ENCODE data around the gene HSD17B14. TPM values are rescaled to one million over a fixed set of nuclear protein-coding genes. Genes with fewer than 3 reads are reported as not detected.

HSD17B14 gene
- total and polyA plus RNA-seq, 2 donors (not counting 1 experiment from before 2014, with no cell fraction given): 4.5 to 11.1 TPM

DNA sequence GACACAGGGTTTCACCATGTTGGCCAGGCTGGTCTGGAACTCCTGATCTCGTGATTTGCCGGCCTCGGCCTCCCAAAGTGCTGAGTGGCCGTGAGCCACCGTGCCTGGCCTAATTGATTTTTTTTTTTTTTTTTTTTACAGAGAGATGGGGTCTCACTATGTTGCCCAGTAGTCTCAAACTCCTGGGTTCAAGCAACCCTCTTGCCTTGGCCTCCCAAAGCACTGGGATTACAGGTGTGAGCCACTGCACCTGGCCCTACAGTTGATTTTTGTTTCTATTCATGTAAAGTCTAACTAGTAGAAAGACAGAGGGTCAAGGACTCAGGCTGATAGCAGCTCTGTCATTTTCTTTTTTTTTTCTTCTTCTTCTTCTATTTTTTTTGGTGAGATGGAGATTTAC, 59.2 kb downstream of the HSD17B14 start:
- Histone ChIP-seq H3K27ac (ENCODE audit: insufficient read depth, low read length) (no peak overlapping the region), H3K9me3 (ENCODE audit: control insufficient read depth, insufficient read depth, low read depth, low read length) (no peaks in the 10 kb centered on the region), H3K27me3 (ENCODE audit: control insufficient read depth, insufficient read depth, low read length) (no peaks in the 10 kb centered on the region), H3K4me1 (ENCODE audit: control insufficient read depth, extremely low read depth, insufficient read depth, low read length) (peaks cover 7% of the 10 kb centered on the region), H3K4me2 (ENCODE audit: extremely low read depth, insufficient read depth, low read length) (no peak overlapping the region), H3K4me3 (replicated peaks in 1 of 4; ENCODE audit: control extremely low read depth in 1 of 4, insufficient read depth in 1 of 4, low read depth in 3 of 4, low read length in 4 of 4) (no peak overlapping the region), H3K9ac (ENCODE audit: insufficient read depth, low read length) (no peak overlapping the region), H3K36me3 (ENCODE audit: control insufficient read depth, insufficient read depth, low read length) (no peaks in the 10 kb centered on the region), H4K20me1 (ENCODE audit: control insufficient read depth, extremely low read depth, insufficient read depth, low read length) (no peaks in the 10 kb centered on the region), H2AFZ (ENCODE audit: low read length) (no peak overlapping the region), H3K79me2 (ENCODE audit: control insufficient read depth, insufficient read depth, low read length) (no peaks in the 10 kb centered on the region)
- TF ChIP-seq, protein P1, sequence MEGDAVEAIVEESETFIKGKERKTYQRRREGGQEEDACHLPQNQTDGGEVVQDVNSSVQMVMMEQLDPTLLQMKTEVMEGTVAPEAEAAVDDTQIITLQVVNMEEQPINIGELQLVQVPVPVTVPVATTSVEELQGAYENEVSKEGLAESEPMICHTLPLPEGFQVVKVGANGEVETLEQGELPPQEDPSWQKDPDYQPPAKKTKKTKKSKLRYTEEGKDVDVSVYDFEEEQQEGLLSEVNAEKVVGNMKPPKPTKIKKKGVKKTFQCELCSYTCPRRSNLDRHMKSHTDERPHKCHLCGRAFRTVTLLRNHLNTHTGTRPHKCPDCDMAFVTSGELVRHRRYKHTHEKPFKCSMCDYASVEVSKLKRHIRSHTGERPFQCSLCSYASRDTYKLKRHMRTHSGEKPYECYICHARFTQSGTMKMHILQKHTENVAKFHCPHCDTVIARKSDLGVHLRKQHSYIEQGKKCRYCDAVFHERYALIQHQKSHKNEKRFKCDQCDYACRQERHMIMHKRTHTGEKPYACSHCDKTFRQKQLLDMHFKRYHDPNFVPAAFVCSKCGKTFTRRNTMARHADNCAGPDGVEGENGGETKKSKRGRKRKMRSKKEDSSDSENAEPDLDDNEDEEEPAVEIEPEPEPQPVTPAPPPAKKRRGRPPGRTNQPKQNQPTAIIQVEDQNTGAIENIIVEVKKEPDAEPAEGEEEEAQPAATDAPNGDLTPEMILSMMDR (conservative IDR thresholded peaks at IDR 0.05 in 1 of 2, IDR thresholded peaks at IDR 0.05 in 1 of 2; ENCODE audit: low read depth in 1 of 2, low read length in 2 of 2): no peak
- TF ChIP-seq EZH2 (IDR thresholded peaks at IDR 0.05; ENCODE audit: low read length, missing control alignments): no peak
- no peak for DNase-seq (ENCODE audit: low read depth in 2 of 2)

DNA sequence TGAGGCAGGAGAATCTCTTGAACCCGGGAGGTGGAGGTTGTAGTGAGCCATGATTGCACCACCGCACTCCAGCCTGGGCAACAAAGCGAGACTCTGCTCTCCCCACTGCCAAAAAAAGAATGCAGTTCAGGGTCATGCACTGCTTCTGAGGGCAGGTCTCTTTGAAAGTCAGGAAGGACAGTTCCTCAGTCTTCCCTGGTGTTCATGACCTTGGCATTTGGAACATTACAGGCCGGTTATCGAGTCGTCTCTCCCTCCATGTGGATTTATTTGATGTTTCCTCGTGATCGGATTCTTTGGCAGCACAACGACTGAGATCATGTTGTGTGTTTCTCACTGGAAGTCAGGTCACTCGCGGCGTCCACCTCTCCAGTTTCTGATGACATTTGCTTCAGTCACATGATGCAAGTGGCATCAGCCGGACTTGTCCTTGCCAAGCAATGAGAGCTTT, 63.8 kb downstream of the HSD17B14 start:
- peaks cover 2% of the 10 kb centered on the region for H3K27me3 ChIP-seq (ENCODE audit: control insufficient read depth, insufficient read depth, low read length)
- TF ChIP-seq, protein P1 (conservative IDR thresholded peaks at IDR 0.05 in 1 of 2, IDR thresholded peaks at IDR 0.05 in 1 of 2; ENCODE audit: low read depth in 1 of 2, low read length in 2 of 2): no peak
- no peak for TF ChIP-seq EZH2 (IDR thresholded peaks at IDR 0.05; ENCODE audit: low read length, missing control alignments)
- no peaks in the 10 kb centered on the region for H3K9me3 ChIP-seq (ENCODE audit: control insufficient read depth, insufficient read depth, low read depth, low read length)
- H4K20me1 ChIP-seq (ENCODE audit: control insufficient read depth, extremely low read depth, insufficient read depth, low read length): no peaks in the 10 kb centered on the region
- H3K4me2 ChIP-seq (ENCODE audit: extremely low read depth, insufficient read depth, low read length): no peak overlapping the region
- no peak overlapping the region for H3K9ac ChIP-seq (ENCODE audit: insufficient read depth, low read length)
- no peak for DNase-seq (ENCODE audit: low read depth in 2 of 2)
- no peak overlapping the region for H3K27ac ChIP-seq (ENCODE audit: insufficient read depth, low read length)
- no peak overlapping the region for H2AFZ ChIP-seq (ENCODE audit: low read length)
- no peaks in the 10 kb centered on the region for H3K79me2 ChIP-seq (ENCODE audit: control insufficient read depth, insufficient read depth, low read length)
- no peak overlapping the region for H3K4me3 ChIP-seq (replicated peaks in 1 of 4; ENCODE audit: control extremely low read depth in 1 of 4, insufficient read depth in 1 of 4, low read depth in 3 of 4, low read length in 4 of 4)
- no peaks in the 10 kb centered on the region for H3K36me3 ChIP-seq (ENCODE audit: control insufficient read depth, insufficient read depth, low read length)
- H3K4me1 ChIP-seq (ENCODE audit: control insufficient read depth, extremely low read depth, insufficient read depth, low read length): no peaks in the 10 kb centered on the region

- Histone ChIP-seq H3K36me3 (ENCODE audit: control insufficient read depth, insufficient read depth, low read length) (no peaks in the 10 kb centered on the region), H2AFZ (ENCODE audit: low read length) (no peak overlapping the region), H3K79me2 (ENCODE audit: control insufficient read depth, insufficient read depth, low read length) (no peaks in the 10 kb centered on the region), H4K20me1 (ENCODE audit: control insufficient read depth, extremely low read depth, insufficient read depth, low read length) (no peaks in the 10 kb centered on the region), H3K27me3 (ENCODE audit: control insufficient read depth, insufficient read depth, low read length) (peaks cover 2% of the 10 kb centered on the region), H3K4me1 (ENCODE audit: control insufficient read depth, extremely low read depth, insufficient read depth, low read length) (no peaks in the 10 kb centered on the region), H3K27ac (ENCODE audit: insufficient read depth, low read length) (no peak overlapping the region), H3K4me2 (ENCODE audit: extremely low read depth, insufficient read depth, low read length) (no peak overlapping the region), H3K9me3 (ENCODE audit: control insufficient read depth, insufficient read depth, low read depth, low read length) (no peaks in the 10 kb centered on the region), H3K9ac (ENCODE audit: insufficient read depth, low read length) (no peak overlapping the region), H3K4me3 (replicated peaks in 1 of 4; ENCODE audit: control extremely low read depth in 1 of 4, insufficient read depth in 1 of 4, low read depth in 3 of 4, low read length in 4 of 4) (no peak overlapping the region)
- no peak for DNase-seq (ENCODE audit: low read depth in 2 of 2)
- no peak for TF ChIP-seq EZH2 (IDR thresholded peaks at IDR 0.05; ENCODE audit: low read length, missing control alignments)
- TF ChIP-seq, protein P1 (conservative IDR thresholded peaks at IDR 0.05 in 1 of 2, IDR thresholded peaks at IDR 0.05 in 1 of 2; ENCODE audit: low read depth in 1 of 2, low read length in 2 of 2): no peak
Observed at GRCh38 chr19:48770734-48771472, 65.4 kb downstream of the HSD17B14 start.
